AG09319 (cell line): Measurements from ENCODE around the gene STUB1.

ENCODE experiments used
- DNase-seq: peaks from one replicate; pipeline ENCODE4 v3.0.0-alpha.2; 2010; ENCODE audit warnings: low read depth; ENCODE audit errors: extremely low read depth
- TF ChIP-seq, protein P1 (sequence below): IDR thresholded peaks from 2 replicates; pipeline ENCODE4 v1.5.1; 2011; ENCODE audit warnings: low read depth, mild to moderate bottlenecking, inconsistent platforms, low read length, moderate library complexity

The STUB1 gene

DNA sequence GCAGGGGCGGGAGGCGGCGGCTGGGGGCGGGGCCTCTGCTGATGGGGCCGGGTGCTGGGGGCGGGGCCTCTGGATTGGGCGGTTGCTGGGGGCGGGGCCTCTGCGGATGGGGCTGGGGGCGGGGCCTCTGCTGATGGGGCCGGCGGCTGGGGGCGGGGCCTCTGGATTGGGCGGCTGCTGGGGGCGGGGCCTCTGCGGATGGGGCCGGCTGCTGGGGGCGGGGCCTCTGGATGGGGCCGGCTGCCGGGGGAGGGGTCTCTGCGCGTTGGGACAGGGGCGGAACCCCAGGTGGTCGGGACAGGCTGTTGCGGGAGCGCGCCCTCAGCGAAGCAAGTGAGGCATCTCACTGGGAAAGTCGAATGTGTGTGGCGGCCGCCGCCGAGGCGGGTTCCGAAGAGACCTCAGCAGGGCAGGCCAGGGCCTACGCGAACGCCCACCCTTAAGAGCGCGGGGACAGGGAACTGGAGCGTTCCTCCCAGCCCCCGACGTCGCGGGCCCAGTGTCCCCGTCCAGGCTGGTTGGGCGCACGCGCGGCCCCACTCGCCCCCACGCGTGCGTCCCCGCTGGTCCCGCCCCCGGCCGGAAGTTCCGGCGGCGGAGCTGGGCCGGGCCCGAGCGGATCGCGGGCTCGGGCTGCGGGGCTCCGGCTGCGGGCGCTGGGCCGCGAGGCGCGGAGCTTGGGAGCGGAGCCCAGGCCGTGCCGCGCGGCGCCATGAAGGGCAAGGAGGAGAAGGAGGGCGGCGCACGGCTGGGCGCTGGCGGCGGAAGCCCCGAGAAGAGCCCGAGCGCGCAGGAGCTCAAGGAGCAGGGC lies at the start of gene STUB1:
TSS of gene STUB1 (plus strand) at position 597 of the 811 bp plus-strand sequence. CDS start at position 713, 116 bp downstream.
- TF ChIP-seq, protein P1, sequence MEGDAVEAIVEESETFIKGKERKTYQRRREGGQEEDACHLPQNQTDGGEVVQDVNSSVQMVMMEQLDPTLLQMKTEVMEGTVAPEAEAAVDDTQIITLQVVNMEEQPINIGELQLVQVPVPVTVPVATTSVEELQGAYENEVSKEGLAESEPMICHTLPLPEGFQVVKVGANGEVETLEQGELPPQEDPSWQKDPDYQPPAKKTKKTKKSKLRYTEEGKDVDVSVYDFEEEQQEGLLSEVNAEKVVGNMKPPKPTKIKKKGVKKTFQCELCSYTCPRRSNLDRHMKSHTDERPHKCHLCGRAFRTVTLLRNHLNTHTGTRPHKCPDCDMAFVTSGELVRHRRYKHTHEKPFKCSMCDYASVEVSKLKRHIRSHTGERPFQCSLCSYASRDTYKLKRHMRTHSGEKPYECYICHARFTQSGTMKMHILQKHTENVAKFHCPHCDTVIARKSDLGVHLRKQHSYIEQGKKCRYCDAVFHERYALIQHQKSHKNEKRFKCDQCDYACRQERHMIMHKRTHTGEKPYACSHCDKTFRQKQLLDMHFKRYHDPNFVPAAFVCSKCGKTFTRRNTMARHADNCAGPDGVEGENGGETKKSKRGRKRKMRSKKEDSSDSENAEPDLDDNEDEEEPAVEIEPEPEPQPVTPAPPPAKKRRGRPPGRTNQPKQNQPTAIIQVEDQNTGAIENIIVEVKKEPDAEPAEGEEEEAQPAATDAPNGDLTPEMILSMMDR = no peak
- DNase-seq = peak; percentile 65

DNA sequence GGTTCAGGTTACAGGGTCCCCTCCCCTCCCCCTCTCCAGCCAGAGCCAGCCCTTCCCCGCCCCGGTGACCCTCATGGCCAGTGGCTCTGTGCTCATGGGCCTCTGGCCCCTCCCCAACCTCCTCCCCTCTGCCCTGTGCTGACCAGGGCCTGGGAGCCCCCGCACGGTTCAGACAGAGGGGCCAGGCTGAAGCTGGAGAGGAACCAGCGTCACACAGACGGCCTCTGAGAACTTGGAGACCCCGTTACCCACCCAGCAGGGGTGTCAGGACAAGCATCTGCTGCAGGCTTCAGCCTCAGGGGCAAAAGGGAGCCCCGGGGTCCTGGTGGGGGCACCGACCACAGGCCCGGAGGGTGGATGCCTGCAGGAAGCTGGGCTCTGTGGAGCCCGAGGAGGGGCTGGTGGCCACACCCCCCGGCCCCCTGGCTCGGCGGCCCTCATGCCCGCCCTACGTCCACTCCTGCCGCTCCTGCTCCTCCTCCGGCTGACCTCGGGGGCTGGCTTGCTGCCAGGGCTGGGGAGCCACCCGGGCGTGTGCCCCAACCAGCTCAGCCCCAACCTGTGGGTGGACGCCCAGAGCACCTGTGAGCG lies 49.3 kb upstream of the STUB1 start, which contains the start of gene WFIKKN1:
TSS of gene WFIKKN1 (plus strand) at position 171 of the 591 bp plus-strand sequence. CDS start at position 440, 269 bp downstream.
- DNase-seq = no peak
- TF ChIP-seq, protein P1 = no peak

DNA sequence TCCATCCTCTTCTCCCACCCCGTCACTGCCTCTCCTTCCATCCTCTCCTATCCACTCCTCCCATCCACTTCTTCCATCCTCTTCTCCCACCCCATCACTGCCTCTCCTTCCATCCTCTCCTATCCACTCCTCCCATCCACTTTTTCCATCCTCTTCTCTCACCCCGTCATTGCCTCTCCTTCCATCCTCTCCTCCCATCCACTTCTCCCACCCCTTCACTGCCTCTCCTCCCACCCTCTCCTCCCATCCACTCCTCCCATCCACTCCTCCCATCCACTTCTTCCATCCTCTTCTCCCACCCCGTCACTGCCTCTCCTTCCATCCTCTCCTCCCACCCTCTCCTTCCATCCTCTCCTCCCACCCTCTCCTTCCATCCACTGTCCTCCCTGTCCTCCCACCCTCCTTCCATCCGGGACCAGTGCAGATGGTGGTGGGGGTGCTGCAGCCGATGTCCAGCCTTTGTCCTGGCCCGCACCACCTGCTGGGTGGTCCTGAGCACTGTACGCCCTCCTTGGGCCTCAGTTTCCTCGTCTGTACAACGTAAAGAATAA lies 48.3 kb upstream of the STUB1 start:
- TF ChIP-seq, protein P1 = no peak
- no peak for DNase-seq

DNA sequence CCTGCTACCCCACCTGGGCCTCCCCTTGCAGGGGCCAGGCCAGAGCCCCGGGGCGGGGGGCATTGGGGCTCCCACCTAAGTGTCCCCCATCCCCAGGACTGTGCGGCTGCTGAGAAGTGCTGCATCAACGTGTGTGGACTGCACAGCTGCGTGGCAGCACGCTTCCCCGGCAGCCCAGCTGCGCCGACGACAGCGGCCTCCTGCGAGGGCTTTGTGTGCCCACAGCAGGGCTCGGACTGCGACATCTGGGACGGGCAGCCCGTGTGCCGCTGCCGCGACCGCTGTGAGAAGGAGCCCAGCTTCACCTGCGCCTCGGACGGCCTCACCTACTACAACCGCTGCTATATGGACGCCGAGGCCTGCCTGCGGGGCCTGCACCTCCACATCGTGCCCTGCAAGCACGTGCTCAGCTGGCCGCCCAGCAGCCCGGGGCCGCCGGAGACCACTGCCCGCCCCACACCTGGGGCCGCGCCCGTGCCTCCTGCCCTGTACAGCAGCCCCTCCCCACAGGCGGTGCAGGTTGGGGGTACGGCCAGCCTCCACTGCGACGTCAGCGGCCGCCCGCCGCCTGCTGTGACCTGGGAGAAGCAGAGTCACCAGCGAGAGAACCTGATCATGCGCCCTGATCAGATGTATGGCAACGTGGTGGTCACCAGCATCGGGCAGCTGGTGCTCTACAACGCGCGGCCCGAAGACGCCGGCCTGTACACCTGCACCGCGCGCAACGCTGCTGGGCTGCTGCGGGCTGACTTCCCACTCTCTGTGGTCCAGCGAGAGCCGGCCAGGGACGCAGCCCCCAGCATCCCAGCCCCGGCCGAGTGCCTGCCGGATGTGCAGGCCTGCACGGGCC lies 47.5 kb upstream of the STUB1 start:
- TF ChIP-seq, protein P1 = no peak
- no peak for DNase-seq

DNA sequence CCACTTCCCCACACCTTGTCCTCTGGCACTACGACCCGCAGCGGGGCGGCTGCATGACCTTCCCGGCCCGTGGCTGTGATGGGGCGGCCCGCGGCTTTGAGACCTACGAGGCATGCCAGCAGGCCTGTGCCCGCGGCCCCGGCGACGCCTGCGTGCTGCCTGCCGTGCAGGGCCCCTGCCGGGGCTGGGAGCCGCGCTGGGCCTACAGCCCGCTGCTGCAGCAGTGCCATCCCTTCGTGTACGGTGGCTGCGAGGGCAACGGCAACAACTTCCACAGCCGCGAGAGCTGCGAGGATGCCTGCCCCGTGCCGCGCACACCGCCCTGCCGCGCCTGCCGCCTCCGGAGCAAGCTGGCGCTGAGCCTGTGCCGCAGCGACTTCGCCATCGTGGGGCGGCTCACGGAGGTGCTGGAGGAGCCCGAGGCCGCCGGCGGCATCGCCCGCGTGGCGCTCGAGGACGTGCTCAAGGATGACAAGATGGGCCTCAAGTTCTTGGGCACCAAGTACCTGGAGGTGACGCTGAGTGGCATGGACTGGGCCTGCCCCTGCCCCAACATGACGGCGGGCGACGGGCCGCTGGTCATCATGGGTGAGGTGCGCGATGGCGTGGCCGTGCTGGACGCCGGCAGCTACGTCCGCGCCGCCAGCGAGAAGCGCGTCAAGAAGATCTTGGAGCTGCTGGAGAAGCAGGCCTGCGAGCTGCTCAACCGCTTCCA lies 46.7 kb upstream of the STUB1 start:
- no peak for DNase-seq
- TF ChIP-seq, protein P1 = no peak

DNA sequence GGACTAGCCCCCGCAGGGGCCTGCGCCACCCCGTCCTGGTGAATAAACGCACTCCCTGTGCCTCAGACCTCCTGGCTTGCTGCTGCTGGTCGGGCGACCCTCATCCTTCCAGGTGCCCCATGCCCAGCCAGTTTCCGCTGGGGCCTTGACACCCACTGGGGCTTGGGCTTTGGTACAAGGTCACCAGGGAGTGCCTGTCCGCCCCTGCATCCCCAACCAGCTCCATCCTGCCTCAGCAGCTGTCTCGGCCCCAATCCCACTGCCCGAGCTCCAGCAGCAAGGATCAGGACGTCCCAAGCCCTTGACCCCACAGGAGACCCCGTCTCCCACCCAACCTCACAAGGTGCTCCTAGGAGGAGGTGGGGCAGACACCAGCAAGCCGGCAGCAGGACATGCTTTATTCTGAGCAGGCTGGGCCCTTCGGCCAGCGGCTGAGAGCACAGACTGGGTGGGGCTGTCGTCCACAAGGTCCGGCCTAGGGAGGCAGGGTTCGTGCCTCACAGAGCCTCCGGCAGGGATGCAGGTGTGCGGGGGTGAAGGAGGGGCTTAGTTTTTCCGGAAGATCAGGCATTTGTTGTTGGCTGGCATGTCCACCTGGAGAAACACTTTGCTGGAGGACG lies 46.0 kb upstream of the STUB1 start:
- TF ChIP-seq, protein P1 = no peak
- no peak for DNase-seq
